WTC11 (cell line): ENCODE results near the gene AKT3. TPM values are rescaled to one million over a fixed set of nuclear protein-coding genes. Genes with fewer than 3 reads are reported as not detected.

Experiments
- ATAC-seq: fragments of 200-7000 bp; cut with Tn5 transposase; 2 replicates; pipeline ENCODE4 v1.10.0; 2021; ENCODE audit warnings: mild to moderate bottlenecking, moderate library complexity
- CTCF ChIA-PET: fragments of 300-600 bp; sonication (Branson Sonifier 250); formaldehyde crosslinking; loops from one replicate; lab custom pipeline; 2021; ENCODE audit warnings: antibody characterized with exemption; lab: Charles Lee
- POLR2A ChIA-PET: fragments of 350-600 bp; sonication (Branson Sonifier 250); formaldehyde crosslinking; loops from one replicate; lab custom pipeline; 2021; ENCODE audit warnings: antibody characterized with exemption; lab: Charles Lee
- DNase-seq: peaks from one replicate; pipeline ENCODE4 v3.0.0; 2021; ENCODE audit warnings: low spot score
- H3K27ac Mint-ChIP-seq: 2 replicates; pipeline ENCODE4 v1.8.0; 2021; ENCODE audit warnings: mixed read lengths
- H3K27me3 Mint-ChIP-seq: 2 replicates; pipeline ENCODE4 v1.8.0; 2021; ENCODE audit warnings: low read depth, mild to moderate bottlenecking, moderate library complexity, mixed read lengths
- H3K36me3 Mint-ChIP-seq: 2 replicates; pipeline ENCODE4 v1.8.0; 2021; ENCODE audit warnings: mixed read lengths
- H3K4me1 Mint-ChIP-seq: 2 replicates; pipeline ENCODE4 v1.8.0; 2022; ENCODE audit warnings: mixed read lengths
- H3K4me3 Mint-ChIP-seq: 2 replicates; pipeline ENCODE4 v1.8.0; 2021; ENCODE audit warnings: mild to moderate bottlenecking, moderate library complexity, mixed read lengths
- H3K9me3 Mint-ChIP-seq: 2 replicates; pipeline ENCODE4 v1.8.0; 2021; ENCODE audit warnings: mixed read lengths
- ATF6 ChIP-seq: sonication (generic); formaldehyde crosslinking; IDR thresholded peaks from 2 replicates; pipeline ENCODE4 v1.8.1; 2023; ENCODE audit warnings: mild to moderate bottlenecking, missing genetic modification reagents
- CBFB ChIP-seq: sonication (generic); formaldehyde crosslinking; IDR thresholded peaks from 2 replicates; pipeline ENCODE4 v1.8.1; 2022; ENCODE audit warnings: mild to moderate bottlenecking, low read depth, missing genetic modification reagents
- CREB1 ChIP-seq: sonication (generic); formaldehyde crosslinking; IDR thresholded peaks from 2 replicates; pipeline ENCODE4 v1.8.0; 2023; ENCODE audit warnings: mild to moderate bottlenecking, missing genetic modification reagents
- E2F1 ChIP-seq: sonication (generic); formaldehyde crosslinking; IDR thresholded peaks from 2 replicates; pipeline ENCODE4 v1.8.0; 2022; ENCODE audit warnings: mild to moderate bottlenecking, missing genetic modification reagents
- EMX1 ChIP-seq: fragments of 250-450 bp; sonication (Bioruptor Pico); IDR thresholded peaks from 2 replicates; pipeline ENCODE4 v1.8.0; 2021; ENCODE audit warnings: mild to moderate bottlenecking
- ETV6 ChIP-seq: sonication (generic); formaldehyde crosslinking; IDR thresholded peaks from 2 replicates; pipeline ENCODE4 v1.8.1; 2022; ENCODE audit warnings: mild to moderate bottlenecking, missing genetic modification reagents
- GTF2I ChIP-seq: fragments of 250-450 bp; sonication (Bioruptor Pico); conservative IDR thresholded peaks from 2 replicates; pipeline ENCODE4 v1.4.0; 2021; ENCODE audit warnings: mild to moderate bottlenecking
- HMGA2 ChIP-seq: fragments of 250-450 bp; sonication (Bioruptor Pico); IDR thresholded peaks from 2 replicates; pipeline ENCODE4 v1.4.0; 2021; ENCODE audit warnings: mild to moderate bottlenecking, moderate library complexity
- JUN ChIP-seq: sonication (generic); formaldehyde crosslinking; IDR thresholded peaks from 2 replicates; pipeline ENCODE4 v1.8.0; 2023; ENCODE audit warnings: mild to moderate bottlenecking, missing genetic modification reagents
- MLX ChIP-seq: sonication (generic); formaldehyde crosslinking; IDR thresholded peaks from 2 replicates; pipeline ENCODE4 v1.8.1; 2023; ENCODE audit warnings: mild to moderate bottlenecking, missing genetic modification reagents, moderate library complexity
- OVOL2 ChIP-seq: fragments of 250-450 bp; sonication (Bioruptor Pico); IDR thresholded peaks from 2 replicates; pipeline ENCODE4 v1.9.0; 2021; ENCODE audit warnings: mild to moderate bottlenecking, borderline replicate concordance
- TCF7 ChIP-seq: sonication (generic); formaldehyde crosslinking; IDR thresholded peaks from 2 replicates; pipeline ENCODE4 v1.8.0; 2022; ENCODE audit warnings: mild to moderate bottlenecking, low read depth, missing genetic modification reagents, moderate library complexity
- TEAD1 ChIP-seq: sonication (generic); formaldehyde crosslinking; IDR thresholded peaks from 2 replicates; pipeline ENCODE4 v1.8.0; 2022; ENCODE audit warnings: mild to moderate bottlenecking, missing genetic modification reagents
- TP53 ChIP-seq: sonication (generic); formaldehyde crosslinking; IDR thresholded peaks from 2 replicates; pipeline ENCODE4 v1.8.1; 2023; ENCODE audit warnings: mild to moderate bottlenecking, missing genetic modification reagents
- ZNF121 ChIP-seq: sonication (generic); formaldehyde crosslinking; IDR thresholded peaks from 2 replicates; pipeline ENCODE4 v1.8.0; 2023; ENCODE audit warnings: missing genetic modification reagents
- ZNF232 ChIP-seq: sonication (generic); formaldehyde crosslinking; IDR thresholded peaks from 2 replicates; pipeline ENCODE4 v1.8.0; 2022; ENCODE audit warnings: mild to moderate bottlenecking, missing genetic modification reagents
- ZNF416 ChIP-seq: fragments of 250-450 bp; sonication (Bioruptor Pico); IDR thresholded peaks from 2 replicates; pipeline ENCODE4 v1.9.0; 2021; ENCODE audit warnings: mild to moderate bottlenecking, inconsistent platforms
- ZSCAN18 ChIP-seq: fragments of 250-450 bp; sonication (Bioruptor Pico); IDR thresholded peaks from 2 replicates; pipeline ENCODE4 v2.1.2; 2022; ENCODE audit warnings: mild to moderate bottlenecking, moderate library complexity
- total RNA-seq: library from RNA; stranded (reverse); gene quantifications from 3 replicates; pipeline ENCODE4 v1.2.3, GENCODE V29; 2021
- TF ChIP-seq, protein P1 (sequence below): fragments of 200-600 bp; IDR thresholded peaks from 2 replicates; pipeline ENCODE4 v1.8.0; 2022; ENCODE audit warnings: antibody characterized with exemption
- TF ChIP-seq, protein P2 (sequence below): sonication (generic); formaldehyde crosslinking; IDR thresholded peaks from 2 replicates; pipeline ENCODE4 v1.8.0; 2022; ENCODE audit warnings: mild to moderate bottlenecking, missing genetic modification reagents
- TF ChIP-seq, protein P3 (sequence below): fragments of 250-450 bp; sonication (Bioruptor Pico); IDR thresholded peaks from 2 replicates; pipeline ENCODE4 v1.9.0; 2021; ENCODE audit warnings: mild to moderate bottlenecking

AKT3 gene
- total RNA-seq, 1 experiment from 2014 or later = 38.5 TPM

DNA sequence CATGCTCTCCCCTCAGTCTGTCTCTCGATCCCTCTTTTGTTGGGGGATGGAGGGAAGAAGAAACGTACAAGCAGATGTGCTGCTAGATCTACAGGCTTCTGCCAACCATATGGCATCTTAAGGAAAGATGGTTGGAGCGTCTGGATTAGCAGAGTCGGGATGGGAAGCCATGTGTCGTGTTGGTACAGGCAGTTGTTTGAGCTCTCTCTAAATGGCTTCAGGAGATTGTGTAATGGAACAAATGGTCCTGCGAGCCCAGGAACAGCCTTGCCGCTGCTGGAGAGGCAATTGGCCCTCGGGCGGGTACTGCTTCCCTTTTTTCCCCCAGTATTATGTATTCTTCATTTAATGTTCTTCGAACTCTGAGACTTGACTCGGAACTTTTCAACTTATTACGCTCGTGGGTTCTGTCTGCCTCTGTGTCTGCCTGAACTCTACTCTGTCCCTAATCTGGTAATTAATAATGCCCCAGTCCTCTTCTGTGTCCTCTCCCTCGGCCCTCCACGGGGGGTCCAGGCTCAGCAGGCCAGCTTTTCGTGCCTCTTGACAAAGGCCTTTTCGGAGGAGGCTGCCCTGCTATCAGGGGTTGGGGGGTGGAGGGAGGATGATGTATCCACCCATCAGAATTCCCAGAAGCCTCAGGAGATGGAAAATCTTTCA lies 378.9 kb downstream of the AKT3 start:
- POLR2A ChIA-PET = no interaction called here
- Mint-ChIP-seq H3K9me3 (no peaks in the 10 kb centered on the region), H3K4me1 (peaks cover 60% of the 10 kb centered on the region), H3K27me3 (no peaks in the 10 kb centered on the region), H3K4me3 (no peak overlapping the region), H3K27ac (peak overlapping the region; percentile 41), H3K36me3 (no peaks in the 10 kb centered on the region)
- TF ChIP-seq EMX1 (CRISPR knock-in tag) = no peak
- ATAC-seq (no peak), DNase-seq (peak; percentile 32)
- CTCF ChIA-PET = interaction anchor here (0.9 to 2.0 kb wide), 3 partner anchors 13 to 128 kb away, joined by 3 to 7 read pairs (median 6); no protein-coding TSS in a partner anchor

GRCh38 chr1:243470502-243470901 lies 379.5 kb downstream of the AKT3 start:
- no peaks in the 10 kb centered on the region for H3K9me3 Mint-ChIP-seq
- ChIA-PET CTCF (interaction anchor here (0.9 to 2.0 kb wide), 3 partner anchors 13 to 127 kb away, joined by 3 to 7 read pairs (median 6); no protein-coding TSS in a partner anchor), POLR2A (interaction anchor here (0.7 kb wide), 1 partner anchor 787 kb away, joined by 4 read pairs; no protein-coding TSS in a partner anchor)
- peak; percentile 20 for DNase-seq
- H3K27ac Mint-ChIP-seq = no peak overlapping the region
- peak; percentile 40 for ATAC-seq
- H3K4me1 Mint-ChIP-seq = peaks cover 54% of the 10 kb centered on the region
- H3K36me3 Mint-ChIP-seq = no peaks in the 10 kb centered on the region
- no peak for TF ChIP-seq GTF2I (CRISPR knock-in tag)
- TF ChIP-seq ETV6 (CRISPR knock-in tag) = no peak
- TF ChIP-seq ZNF121 (CRISPR knock-in tag) = no peak
- TF ChIP-seq CREB1 (CRISPR knock-in tag) = no peak
- no peak for TF ChIP-seq ZNF416 (CRISPR knock-in tag)
- TF ChIP-seq EMX1 (CRISPR knock-in tag) = no peak
- TF ChIP-seq, protein P1, sequence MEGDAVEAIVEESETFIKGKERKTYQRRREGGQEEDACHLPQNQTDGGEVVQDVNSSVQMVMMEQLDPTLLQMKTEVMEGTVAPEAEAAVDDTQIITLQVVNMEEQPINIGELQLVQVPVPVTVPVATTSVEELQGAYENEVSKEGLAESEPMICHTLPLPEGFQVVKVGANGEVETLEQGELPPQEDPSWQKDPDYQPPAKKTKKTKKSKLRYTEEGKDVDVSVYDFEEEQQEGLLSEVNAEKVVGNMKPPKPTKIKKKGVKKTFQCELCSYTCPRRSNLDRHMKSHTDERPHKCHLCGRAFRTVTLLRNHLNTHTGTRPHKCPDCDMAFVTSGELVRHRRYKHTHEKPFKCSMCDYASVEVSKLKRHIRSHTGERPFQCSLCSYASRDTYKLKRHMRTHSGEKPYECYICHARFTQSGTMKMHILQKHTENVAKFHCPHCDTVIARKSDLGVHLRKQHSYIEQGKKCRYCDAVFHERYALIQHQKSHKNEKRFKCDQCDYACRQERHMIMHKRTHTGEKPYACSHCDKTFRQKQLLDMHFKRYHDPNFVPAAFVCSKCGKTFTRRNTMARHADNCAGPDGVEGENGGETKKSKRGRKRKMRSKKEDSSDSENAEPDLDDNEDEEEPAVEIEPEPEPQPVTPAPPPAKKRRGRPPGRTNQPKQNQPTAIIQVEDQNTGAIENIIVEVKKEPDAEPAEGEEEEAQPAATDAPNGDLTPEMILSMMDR = no peak
- TF ChIP-seq ZSCAN18 = no peak
- TF ChIP-seq JUN = no peak
- TF ChIP-seq, protein P2, sequence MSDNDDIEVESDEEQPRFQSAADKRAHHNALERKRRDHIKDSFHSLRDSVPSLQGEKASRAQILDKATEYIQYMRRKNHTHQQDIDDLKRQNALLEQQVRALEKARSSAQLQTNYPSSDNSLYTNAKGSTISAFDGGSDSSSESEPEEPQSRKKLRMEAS (CRISPR knock-in tag) = no peak
- no peak for TF ChIP-seq ATF6 (CRISPR knock-in tag)
- TF ChIP-seq, all 79 proteins: peak for 0
- Mint-ChIP-seq H3K4me3 (no peak overlapping the region), H3K27me3 (no peaks in the 10 kb centered on the region)

GRCh38 chr1:243469497-243469896 lies 380.5 kb downstream of the AKT3 start:
- Mint-ChIP-seq H3K27me3 (no peaks in the 10 kb centered on the region), H3K4me3 (no peak overlapping the region)
- DNase-seq (no peak), ATAC-seq (no peak)
- TF ChIP-seq TP53 = no peak
- no peak for TF ChIP-seq CBFB (CRISPR knock-in tag)
- TF ChIP-seq TEAD1 (CRISPR knock-in tag) = no peak
- TF ChIP-seq ZNF232 (CRISPR knock-in tag) = no peak
- no peak for TF ChIP-seq ZNF121 (CRISPR knock-in tag)
- TF ChIP-seq HMGA2 (CRISPR knock-in tag) = no peak
- TF ChIP-seq, protein P3, sequence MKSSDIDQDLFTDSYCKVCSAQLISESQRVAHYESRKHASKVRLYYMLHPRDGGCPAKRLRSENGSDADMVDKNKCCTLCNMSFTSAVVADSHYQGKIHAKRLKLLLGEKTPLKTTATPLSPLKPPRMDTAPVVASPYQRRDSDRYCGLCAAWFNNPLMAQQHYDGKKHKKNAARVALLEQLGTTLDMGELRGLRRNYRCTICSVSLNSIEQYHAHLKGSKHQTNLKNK (CRISPR knock-in tag) = no peak
- no peak for TF ChIP-seq OVOL2 (CRISPR knock-in tag)
- TF ChIP-seq TCF7 (CRISPR knock-in tag) = no peak
- no peak for TF ChIP-seq MLX (CRISPR knock-in tag)
- no peak for TF ChIP-seq E2F1 (CRISPR knock-in tag)
- TF ChIP-seq, all 79 proteins: peak for 0
- POLR2A ChIA-PET = no interaction called here
- CTCF ChIA-PET = interaction anchor here (1.5 to 2.0 kb wide), 2 partner anchors 60 to 126 kb away, joined by 6 to 7 read pairs; no protein-coding TSS in a partner anchor
- Mint-ChIP-seq H3K9me3 (no peaks in the 10 kb centered on the region), H3K27ac (no peak overlapping the region), H3K4me1 (peaks cover 45% of the 10 kb centered on the region), H3K36me3 (no peaks in the 10 kb centered on the region)
